ENCODE measurements around the gene CTAGE9.
"Not testable (repeated sequence)": the region's sequence is repeated elsewhere in the genome, so short reads cannot be mapped to it uniquely, and the experiment has no call there.

The CTAGE9 gene

DNA sequence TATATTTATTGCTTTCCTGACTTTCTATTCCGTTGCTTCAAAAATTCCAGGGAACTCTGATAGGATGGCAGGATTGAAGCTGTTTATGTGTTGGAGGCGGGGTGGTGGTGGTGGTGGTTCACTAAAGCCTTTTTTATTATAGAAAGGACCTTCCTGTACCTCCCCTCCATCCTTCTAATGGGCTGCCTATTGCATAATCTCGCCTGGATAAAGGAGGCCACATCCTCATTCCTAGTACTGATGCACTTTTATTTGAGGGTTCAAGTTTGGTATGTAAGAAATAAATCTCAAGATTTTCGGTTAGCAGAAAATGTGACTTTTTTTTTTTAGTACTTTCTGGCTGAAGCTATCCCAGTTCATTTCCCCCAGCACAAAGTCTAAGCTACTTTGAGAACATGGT is 18.7 kb upstream of the CTAGE9 start:
- DNase-seq: no peak

DNA sequence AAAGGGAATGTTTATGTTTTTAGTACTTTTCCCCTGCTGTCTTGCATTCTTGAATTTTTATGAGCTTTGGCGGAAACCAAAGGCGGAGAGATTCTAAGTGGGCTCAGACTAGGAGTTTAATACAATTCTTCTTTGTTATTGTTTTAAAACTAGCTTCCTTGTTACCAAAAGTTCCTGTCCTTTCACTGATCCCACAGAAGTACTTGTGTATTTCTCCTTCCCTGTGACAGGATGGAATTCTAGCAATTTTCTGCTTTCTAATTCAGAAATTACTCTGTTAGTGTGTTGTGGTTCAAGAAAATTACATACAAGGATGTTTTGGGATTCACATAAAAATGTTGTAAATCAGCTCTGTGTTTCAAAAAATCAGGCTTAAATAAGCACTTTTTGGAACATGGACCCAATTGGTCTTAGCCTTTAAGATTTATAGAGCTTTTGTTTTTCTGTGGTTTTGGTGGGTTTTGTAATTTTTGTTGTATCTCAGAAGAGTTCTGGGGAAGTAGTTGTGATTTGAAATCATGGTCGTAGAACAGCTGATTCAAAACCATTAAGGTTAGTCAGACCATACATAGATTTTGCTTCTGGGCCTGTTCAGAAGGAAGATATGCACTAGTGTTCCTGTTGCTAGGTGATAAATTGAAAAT is 17.6 kb upstream of the CTAGE9 start:
- peak; percentile 4 for DNase-seq

DNA sequence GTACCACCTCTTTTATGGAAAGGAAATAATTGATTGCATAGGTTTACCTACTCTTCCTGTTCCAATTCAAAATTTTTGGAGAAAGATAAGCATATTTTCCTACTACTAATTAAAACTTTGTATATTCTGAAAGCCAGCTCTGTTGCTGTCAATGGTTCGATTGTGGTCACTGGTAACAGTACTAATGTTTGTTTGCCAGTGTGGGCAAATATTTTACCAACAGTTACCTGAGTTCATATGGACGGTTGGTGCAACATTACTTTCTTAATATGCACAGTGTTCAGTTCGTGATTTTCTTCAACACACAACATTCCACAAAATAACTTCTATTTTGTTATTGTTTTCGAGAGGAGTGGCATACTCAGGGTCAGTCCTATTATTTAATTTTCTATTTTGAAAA is 17.1 kb upstream of the CTAGE9 start:
- no peak for DNase-seq

DNA sequence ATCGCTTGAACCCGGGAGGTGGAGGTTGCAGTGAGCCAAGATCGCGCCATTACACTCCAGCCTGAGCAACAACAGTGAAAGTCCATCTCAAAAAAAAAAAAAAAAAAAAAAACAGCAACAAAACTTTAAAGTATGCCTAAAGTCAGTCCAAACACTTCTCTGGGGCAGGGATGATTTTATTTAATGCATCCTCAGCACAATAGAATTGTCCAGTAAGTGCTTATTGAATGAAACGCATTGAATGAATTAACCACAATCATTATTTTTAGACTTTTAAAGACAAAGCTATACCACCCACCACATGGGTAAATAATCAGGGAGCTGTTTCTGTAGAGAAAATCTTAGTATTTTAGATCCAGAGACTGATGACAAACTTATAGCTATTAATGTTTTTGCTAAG is 16.6 kb upstream of the CTAGE9 start:
- no peak for DNase-seq

DNA sequence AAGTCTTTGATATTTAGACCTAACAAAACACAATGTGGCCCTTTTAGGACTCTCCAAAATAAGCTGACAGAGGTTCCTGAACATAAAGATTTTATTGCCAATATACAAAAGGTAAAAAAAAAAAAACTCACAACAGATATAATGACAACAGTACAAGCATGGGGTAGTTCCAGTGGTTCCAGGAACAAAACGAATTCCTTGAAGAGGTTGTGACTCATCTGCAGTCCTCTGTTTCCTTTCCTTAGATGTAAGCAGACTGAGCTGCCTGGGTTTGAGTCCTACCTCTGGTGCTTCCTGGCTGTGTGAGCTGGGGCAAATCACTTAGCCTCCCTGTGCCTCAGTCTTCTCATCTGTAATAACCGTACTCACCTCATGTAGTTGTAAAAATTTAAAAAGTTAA is 13.3 kb upstream of the CTAGE9 start:
- no peak for DNase-seq

DNA sequence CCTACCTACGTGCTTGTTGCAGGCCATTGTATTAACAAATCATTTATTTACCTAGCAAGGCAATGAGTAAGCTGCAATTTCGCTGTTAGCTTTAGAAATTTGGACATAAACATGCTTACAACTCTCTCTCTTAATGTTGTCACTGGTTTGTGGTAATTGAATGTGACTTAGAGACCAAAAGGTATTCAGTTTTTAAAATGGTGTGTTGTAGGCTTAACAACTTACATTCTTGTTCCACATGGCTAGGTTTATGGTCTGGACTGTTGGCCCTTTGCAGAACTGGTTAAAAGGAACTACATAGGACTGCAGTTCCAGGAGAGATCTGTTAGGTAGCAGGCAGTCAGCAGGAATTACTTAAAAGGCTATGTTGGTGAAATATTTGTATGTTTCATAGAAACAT is 10.3 kb upstream of the CTAGE9 start:
- DNase-seq: no peak

DNA sequence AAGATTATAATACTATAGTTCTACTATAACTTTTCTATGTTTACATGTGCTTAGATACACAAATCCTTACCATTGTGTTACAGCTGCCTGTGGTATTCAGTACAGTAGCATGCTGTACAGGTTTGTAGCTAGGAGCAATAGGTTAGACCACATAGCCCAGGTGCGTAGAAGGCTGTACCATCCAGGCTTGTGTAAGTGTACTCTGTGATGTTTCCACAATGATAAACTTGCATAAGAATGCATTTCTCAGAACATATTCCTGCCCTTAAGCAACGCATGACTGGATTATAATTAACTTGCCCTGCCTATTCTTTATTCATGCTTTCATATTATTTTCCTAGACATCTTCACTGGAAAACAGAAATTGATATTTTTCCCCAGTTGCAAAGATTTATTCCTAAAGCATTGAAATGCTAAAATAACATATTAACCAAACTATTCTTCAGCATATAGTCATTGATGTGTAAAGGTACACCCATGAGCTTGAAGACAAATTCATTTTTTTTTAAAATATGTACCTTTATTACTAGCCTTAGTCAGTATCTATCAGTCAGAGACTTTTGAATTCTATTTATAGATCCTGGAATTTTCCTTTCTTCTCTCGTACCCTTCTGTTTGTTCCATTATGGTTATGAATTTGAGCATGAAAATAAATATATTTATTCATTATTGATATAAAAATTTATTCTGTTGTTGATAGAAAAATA is 7.2 kb upstream of the CTAGE9 start:
- no peak for DNase-seq

DNA sequence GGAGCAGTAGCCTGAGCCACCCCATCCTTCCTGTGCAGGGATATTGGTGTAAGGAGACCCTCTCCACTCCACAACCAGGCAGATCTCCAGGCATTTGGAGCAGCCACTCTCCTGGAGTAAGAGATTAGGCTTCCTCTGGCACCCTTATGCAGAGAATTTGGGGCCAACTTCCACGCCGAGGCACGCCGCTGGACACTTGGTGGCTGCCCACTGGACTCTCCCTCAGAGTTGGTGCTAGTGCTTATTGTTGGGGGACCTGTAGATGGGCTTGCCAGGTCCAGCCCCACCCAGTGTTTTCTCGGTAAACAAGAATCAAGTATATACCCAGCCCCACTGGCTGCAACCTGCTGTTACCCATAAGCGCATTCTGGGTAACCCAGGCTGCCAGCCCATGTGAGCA is 4.8 kb upstream of the CTAGE9 start:
- DNase-seq: not testable (repeated sequence)

DNA sequence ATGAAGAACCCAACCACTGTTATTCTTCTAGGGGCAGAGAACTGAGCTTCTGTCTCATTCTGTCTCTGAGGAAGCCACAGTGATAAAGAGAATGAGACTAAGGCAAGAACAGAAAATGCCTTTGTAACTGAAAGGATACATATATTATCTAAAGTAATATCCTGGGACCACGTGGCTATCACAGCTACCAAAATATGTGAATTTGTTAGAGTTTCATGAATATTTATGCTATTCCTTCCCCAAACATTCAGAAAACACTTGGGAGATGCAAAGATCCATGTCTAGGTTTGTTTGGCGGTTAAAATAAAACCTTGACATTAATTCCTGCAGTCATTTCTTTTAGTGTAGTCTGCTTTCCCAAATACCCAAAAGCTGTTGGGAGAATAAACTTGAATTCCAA is 6.9 kb downstream of the CTAGE9 start:
- not testable (repeated sequence) for DNase-seq

DNA sequence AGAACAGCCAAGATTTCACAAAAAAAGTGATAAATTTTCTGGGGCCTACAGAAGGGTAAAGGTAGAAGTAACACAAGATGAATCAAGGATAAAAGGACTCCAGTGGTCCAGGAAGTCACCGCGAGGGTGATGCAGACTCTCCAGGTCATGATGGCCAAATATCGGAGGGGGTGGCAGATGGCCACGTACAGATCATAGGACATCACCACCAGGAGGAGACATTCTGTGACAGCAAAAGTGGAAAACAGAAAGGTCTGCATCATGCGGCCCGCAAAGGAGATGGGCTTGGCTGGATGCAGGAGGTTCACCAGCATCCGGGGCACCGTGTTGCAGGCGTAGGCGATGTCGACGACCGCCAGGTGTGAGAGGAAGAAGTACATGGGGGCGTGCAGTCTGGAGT is 10.0 kb downstream of the CTAGE9 start:
- DNase-seq: not testable (repeated sequence)

DNA sequence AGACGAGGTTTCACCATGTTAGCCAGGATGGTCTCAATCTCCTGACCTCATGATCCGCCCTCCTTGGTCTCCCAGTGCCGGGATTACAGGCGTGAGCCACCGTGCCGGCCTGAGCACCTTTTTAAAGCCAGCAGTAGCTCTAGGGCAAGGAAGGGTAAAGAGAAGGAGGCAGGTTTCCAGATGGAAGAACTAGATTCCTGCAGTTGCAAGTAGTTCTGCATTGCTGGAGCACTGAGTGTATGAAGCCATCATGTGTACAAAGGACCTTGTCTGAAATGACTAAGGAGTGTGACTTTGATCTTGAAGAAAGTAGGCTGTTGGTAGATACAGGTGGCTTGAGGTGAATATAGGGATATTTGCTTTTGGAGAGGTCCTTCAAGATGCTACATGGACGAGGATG is 13.9 kb downstream of the CTAGE9 start:
- DNase-seq: no peak

DNA sequence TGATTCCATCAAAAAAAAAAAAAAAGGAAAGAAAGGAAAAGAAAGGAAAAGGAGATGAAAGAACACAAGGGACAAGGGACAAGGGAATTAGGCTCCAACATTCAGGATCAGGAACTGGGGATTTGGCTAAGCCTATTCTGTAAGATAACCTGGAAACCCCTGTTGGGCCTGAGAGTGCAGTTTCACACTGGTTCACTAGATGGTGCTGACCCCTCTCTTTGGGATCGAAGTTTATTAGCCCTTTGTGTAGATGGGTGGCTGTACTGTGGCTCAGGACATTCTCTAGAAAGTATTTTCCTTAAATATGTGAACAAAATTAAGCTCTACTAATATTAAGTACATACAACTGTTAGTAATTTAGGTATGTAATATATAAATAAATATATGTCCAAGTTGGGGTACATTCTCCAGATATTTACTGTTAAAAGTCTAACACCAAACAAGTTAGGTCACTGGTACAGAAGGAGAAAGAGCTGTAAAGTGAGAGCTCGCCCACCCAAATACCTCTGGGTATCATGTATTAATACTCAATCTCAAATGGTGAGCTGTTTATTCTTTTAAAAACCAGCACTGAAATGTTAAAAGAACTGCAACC is 15.9 kb downstream of the CTAGE9 start:
- peak; percentile 74 for DNase-seq

DNA sequence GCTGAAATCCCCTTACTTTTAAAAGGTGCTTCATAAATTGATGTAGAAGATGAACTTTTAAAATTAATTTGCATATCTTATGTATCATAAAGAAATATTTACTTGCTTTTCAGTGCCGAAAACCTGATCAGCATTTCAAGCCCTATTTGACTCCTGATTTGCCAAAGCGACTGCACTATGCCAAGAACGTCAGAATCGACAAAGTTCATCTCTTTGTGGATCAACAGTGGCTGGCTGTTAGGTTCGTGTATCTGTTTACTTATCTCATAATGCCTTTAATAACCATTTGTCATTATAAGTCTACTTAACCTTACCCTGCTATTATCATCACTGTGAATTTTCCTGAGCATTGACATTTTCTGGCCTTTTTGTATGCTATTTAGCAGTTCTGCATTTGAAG is 17.4 kb downstream of the CTAGE9 start:
- no peak for DNase-seq

DNA sequence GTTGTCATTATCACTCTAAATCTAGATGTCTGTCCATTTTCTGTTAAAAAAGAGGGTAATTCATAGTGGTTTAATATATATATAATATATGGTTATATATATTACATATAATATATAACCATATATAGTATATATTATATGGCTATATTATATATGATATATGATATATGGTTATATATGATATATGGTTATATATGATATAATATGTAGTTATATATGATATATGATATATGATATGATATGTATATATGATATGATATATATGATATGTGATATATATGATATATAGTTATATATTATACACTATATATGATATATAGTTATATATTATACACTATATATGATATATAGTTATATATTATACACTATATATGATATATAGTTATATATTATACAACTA is 18.2 kb downstream of the CTAGE9 start:
- DNase-seq: no peak

DNA sequence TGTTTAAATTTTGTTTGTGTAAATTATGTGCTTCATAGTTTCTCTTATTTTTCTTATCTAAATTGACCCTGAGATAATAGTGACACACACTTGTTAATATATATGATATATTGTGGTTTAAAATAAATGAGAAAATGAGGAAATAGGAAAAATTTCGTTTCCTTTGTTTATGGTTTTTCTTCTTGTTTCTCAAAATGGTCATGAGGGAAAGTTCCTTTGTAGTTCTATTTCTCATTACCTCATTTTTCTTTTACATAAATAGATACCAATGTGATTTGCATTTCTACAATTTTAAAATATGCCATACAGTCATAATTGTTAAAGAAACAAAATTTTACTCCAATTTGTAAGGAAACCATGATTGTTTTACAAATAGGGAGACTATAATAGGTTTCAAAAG is 18.8 kb downstream of the CTAGE9 start:
- no peak for DNase-seq

DNA sequence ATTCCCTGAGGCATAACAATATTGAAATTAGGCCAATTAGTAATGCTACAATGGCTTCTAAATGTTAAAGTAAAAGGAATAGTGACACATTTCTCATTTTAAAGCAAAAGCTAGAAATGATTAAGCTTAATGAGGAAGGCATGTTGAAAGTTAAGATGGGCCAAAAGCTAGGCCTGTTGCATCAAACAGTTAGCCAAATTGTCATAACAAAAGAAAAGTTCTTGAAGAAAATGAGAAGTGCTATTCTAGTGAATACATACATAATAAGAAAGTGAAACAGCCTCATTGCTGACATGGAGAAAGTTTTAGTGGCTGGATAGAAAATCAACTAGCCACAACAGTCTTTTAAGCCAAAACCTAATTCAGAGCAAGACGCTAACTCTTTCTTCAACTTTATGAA is 22.5 kb downstream of the CTAGE9 start:
- DNase-seq: no peak

DNA sequence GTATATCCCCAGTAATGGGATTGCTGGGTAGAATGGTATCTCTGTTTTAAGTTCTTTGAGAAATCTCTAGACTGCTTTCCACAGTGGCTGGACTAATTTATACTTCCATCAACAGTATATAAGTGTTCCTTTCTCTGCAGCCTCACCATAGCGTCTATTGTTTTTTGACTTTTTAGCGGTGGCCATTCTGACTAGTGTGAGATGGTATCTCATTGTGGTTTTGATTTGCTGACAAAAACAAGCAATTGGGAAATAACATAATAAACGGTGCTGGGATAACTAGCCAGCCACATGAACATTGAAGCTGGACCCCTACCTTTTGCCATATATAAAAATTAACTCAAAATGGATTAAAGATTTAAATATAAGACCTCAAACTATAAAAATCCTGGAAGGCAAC is 23.8 kb downstream of the CTAGE9 start:
- no peak for DNase-seq

DNA sequence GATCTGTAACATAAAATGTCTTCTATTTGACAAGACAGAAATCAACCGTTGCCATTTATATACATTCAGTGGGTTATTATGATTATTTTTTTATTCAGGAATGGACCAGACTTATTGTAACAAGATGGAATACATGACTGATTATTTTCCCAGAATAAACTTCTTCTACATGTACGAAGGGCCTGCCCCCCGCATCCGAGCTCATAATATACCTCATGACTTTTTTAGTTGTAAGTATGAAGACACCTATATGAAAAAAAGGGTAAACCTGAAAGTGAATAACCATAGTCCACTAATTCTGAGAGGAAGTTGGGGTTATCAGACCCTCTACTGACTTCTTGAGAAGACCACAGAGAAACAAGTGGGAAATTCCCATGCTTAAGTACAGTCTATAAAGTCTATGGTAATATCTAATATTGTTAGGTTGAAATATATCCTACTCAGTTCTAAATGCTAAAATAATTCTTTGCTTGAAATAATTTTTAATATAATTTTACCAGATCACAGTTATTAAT is 25.5 kb downstream of the CTAGE9 start:
- DNase-seq: no peak

DNA sequence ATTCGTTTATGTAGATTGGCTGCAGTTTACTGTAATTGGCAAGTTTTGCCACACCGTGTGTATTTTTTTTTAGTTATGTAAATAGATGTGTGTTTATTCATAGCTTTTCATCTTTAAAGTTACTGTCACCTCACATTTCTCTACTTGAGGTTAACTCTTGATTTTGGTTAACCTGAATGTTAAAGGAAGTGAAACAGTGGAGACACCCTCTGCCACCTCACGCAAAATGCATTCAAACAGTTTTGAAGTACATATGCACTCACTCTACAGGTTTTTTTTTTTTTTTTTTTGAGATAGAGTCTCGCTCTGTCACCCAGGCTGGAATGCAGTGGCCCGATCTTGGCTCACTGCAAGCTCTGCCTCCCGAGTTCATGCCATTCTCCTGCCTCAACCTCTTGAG is 27.3 kb downstream of the CTAGE9 start:
- DNase-seq: no peak

DNA sequence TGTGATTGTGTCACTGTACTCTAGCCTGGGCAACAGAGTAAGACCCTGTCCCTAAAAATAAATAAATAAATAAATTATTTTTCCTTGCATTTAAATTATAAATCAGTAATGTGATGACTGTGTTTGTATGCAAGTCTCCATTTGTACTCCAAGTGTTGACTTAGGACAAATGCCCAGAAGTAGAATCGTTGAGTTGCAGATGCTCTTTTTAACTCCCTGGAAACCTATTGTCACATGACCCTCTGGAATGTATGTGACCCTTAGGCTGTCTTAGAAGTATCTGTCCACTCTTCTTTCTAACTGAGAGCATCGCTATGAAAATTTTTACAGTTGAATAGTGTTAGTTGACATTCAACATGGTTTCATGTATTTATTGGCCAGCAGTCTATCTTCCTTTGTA is 28.4 kb downstream of the CTAGE9 start:
- no peak for DNase-seq

DNA sequence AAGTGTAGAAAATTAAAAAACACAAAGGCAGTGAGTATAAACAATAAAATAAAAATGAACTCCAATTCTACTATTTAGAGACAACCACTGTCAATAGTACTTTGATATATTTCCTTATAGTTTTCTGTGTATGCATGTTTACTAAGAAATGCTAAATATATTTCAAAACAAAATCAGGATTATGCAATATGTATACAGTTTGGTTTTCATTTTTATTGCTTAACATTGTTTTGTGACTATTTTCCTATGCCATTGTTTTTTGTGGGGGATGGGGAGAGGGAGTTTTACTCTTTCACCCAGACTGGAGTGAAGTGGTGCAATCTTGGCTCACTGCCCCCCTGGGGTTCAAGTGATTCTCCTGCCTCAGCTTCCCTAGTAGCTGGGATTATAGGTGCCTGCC is 29.2 kb downstream of the CTAGE9 start:
- no peak for DNase-seq

DNA sequence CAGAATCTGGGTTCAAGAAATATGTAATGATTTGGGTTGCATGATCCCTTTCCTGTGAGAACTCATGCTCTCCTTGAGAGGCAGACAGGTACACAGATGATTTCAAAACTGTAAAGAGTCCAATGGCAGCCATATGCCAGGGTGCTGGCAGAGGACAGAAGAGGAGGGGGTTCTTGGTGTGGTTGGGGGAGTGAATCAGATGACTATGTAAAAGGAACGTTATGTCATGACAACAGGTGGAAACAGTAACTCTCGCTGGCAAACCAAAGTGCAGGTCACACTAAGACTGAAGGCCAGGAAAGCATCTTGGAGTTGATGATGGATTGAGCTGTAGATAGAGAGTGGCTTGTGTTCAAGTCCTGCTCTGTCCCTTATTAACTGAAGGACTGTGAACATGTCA is 29.9 kb downstream of the CTAGE9 start:
- DNase-seq: no peak

DNA sequence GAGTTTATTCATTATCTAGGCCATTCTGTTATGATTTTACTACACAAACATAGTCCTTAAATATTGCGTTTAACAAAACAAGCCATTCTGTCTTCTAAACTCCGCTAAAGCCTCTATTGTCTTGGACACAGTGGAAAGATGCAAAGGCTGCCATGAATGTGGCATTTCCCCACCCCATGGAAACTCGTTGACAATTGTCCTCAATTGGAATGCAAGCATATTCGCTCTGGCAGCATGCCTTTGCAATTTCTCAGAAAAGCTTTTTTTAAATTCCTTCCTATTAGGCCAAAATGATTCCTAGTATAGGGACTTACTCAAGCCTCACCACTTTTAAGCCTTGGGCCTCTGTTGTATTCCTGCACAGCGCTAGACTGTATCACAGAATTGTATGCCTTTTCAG is 32.4 kb downstream of the CTAGE9 start:
- DNase-seq: peak; percentile 8

DNA sequence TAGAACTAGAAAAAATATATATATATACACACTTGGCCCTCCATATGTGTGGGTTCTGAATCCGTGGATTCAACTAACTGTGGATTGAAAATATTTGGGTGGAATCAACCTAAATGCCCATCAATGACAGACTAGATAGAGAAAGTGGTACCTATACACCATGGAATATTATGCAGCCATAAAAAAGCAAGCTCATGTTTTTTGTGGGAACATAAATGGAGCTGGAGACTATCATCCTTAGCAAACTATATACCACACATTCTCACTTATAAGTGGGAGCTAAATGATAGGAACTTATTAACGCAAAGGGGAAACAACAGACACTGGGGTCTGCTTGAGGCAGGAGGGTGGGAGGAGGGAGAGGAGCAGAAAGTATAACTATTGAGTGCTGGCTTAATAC is 37.6 kb downstream of the CTAGE9 start:
- no peak for DNase-seq
